ENCODE results near the gene PHYKPL. TPM values are rescaled to one million over a fixed set of nuclear protein-coding genes. Genes with fewer than 3 reads are reported as not detected.

Gene PHYKPL
- total and polyA plus RNA-seq, 2 of the 4 experiments (the other 2 are of a cell fraction) = 10.0 to 24.5 TPM

DNA sequence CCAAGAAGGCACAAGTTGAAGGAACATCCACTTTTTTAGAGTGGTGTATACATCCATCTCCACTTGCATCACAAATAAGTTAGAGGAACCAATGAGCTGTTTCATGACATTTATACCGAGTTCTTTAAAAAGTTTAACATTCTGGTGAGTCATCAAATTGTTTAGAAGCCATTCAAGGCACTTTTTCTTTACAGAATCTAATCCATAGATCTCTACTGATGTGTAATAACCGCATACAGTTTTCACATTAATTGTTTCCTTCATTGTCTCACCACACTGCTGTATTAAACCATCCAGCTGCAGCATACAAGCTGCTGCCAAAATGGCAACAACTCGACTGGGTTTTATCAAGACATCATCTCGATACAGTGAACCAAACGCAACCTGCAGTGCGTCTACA is 46.2 kb downstream of the PHYKPL start:
- Histone ChIP-seq H2BK20ac (ENCODE audit: low read depth, low read length) (no peak overlapping the region), H2BK15ac (ENCODE audit: low read depth, low read length) (no peak overlapping the region), H3K4ac (ENCODE audit: low read depth, low read length) (no peak overlapping the region), H4K20me1 (ENCODE audit: insufficient read depth, low read length) (no peaks in the 10 kb centered on the region), H3K4me1 (ENCODE audit: control insufficient read depth, insufficient read depth, low read length) (peaks cover 5% of the 10 kb centered on the region), H2BK5ac (ENCODE audit: low read depth, low read length, poor library complexity, severe bottlenecking) (no peak overlapping the region), H2AK5ac (ENCODE audit: low read depth, low read length) (no peak overlapping the region), H3K9me1 (ENCODE audit: insufficient read depth, low read length) (no peaks in the 10 kb centered on the region), H2BK120ac (ENCODE audit: low read depth, low read length) (no peak overlapping the region), H3K14ac (replicated peaks; ENCODE audit: low read depth, low read length) (no peak overlapping the region), H3K79me1 (ENCODE audit: low read depth in 1 of 2, low read length in 2 of 2) (no peaks in the 10 kb centered on the region), H3K18ac (ENCODE audit: low read depth, low read length) (no peak overlapping the region), H3K4me3 (ENCODE audit: insufficient read depth, low read depth, low read length) (no peak overlapping the region), H3K27ac (ENCODE audit: insufficient read depth, low read length) (peak overlapping the region; percentile 44; the same call in 1 of the 2 replicates), H3K56ac (ENCODE audit: extremely low read depth, insufficient read depth, low read length) (no peak overlapping the region), H3K9me3 (ENCODE audit: control insufficient read depth, insufficient read depth, low read length) (no peaks in the 10 kb centered on the region), H3K23ac (ENCODE audit: low read depth, low read length) (no peak overlapping the region), H3K9ac (ENCODE audit: low read depth, low read length) (no peak overlapping the region; the same call in 1 of the 2 replicates), H3K27me3 (ENCODE audit: control insufficient read depth, insufficient read depth, low read length) (no peaks in the 10 kb centered on the region), H3K4me2 (ENCODE audit: low read depth, low read length) (peak overlapping the region; percentile 91), H2AK9ac (replicated peaks; ENCODE audit: low read depth, low read length, poor library complexity) (no peak overlapping the region), H3K36me3 (ENCODE audit: control insufficient read depth, insufficient read depth, low read length) (no peaks in the 10 kb centered on the region), H2AFZ (replicated peaks; ENCODE audit: low read length, poor library complexity) (no peak overlapping the region), H4K91ac (ENCODE audit: insufficient read depth, low read depth, low read length) (no peak overlapping the region), H4K8ac (ENCODE audit: low read depth in 2 of 2, low read length in 2 of 2) (peak overlapping the region in 1 of 2 experiments; percentile 63; a peak in 1 of 4 replicates), H4K5ac (ENCODE audit: low read depth, low read length) (no peak overlapping the region)
- DNase-seq (peak; percentile 60), ATAC-seq (ENCODE audit: low read depth) (peak; percentile 86)
- intact Hi-C loops (cut with micrococcal nuclease) = no loop called here
- dilution Hi-C loops (cut with HindIII; ENCODE audit: low sequenced_read_pairs, unreplicated experiment) = no loop called here
- TF ChIP-seq MAFK (IDR thresholded peaks at IDR 0.05; ENCODE audit: low read depth, low read length) = peak; percentile 78
- peak; percentile 40; the same call in 1 of the 2 replicates for TF ChIP-seq FOS (IDR thresholded peaks at IDR 0.05; ENCODE audit: low read depth, low read length)
- no peak for TF ChIP-seq CEBPB (IDR thresholded peaks at IDR 0.05; ENCODE audit: low read depth, low read length)
- TF ChIP-seq MAZ (IDR thresholded peaks at IDR 0.05; ENCODE audit: borderline replicate concordance, low read depth, low read length) = no peak
- in situ Hi-C loops (cut with MboI; ENCODE audit: low sequenced_read_pairs) = no loop called here
- CTCF ChIA-PET = no interaction called here
- 6% methylated on average over 3 of the region's 6 CpGs; no CpG with 5 or more reads in 1 of the 2 experiments for WGBS, 2 experiments (ENCODE audit: extremely low coverage in 2 of 2, insufficient read length in 1 of 2)
- BruUV-seq (replicated peaks) = no TSS peak
- POLR2A ChIA-PET (ENCODE audit: unreplicated experiment) = no interaction called here

All from IMR-90 (cell line).